Fibroblast of skin of scalp (primary cell): Measurements from ENCODE around the gene PCDHGA7.
"Not testable (repeated sequence)": the region's sequence is repeated elsewhere in the genome, so short reads cannot be mapped to it uniquely, and the experiment has no call there.

Experiments
- DNase-seq: peaks from one replicate; pipeline ENCODE4 v3.0.0-alpha.2; 2013

Gene PCDHGA7

DNA sequence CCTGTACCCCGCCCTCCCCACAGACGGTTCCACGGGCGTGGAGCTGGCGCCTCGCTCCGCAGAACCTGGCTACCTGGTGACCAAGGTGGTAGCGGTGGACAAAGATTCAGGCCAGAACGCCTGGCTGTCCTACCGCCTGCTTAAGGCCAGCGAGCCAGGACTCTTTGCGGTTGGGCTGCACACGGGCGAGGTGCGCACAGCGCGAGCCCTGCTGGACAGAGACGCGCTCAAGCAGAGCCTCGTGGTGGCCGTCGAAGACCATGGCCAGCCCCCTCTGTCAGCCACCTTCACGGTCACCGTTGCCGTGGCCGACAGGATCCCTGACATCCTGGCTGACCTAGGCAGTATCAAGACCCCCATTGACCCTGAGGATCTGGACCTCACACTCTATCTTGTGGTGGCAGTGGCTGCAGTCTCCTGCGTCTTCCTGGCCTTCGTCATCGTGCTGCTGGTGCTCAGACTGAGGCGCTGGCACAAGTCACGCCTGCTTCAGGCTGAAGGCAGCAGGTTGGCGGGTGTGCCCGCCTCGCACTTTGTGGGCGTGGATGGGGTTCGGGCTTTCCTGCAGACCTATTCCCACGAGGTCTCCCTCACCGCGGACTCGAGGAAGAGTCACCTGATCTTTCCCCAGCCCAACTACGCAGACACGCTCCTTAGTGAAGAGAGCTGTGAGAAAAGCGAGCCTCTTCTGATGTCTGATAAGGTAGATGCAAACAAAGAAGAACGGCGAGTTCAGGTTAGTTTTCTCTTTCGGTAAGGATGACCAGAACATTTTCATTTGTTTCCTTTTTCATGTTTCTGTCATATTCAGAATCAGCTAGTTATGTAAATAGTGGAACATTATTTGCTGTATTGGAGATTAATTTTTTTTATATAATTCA is 16.3 kb upstream of the PCDHGA7 start:
- no peak for DNase-seq

- DNase-seq = peak; percentile 66
Measured at GRCh38 chr5:141369994-141370848, 12.3 kb upstream of the PCDHGA7 start, which contains the start of gene PCDHGB3. Gene PCDHGB3 (plus strand): TSS chr5:141370242. CDS start chr5:141370395, 153 bp downstream.

- DNase-seq = no peak
Measured at GRCh38 chr5:141371572-141372475, 10.7 kb upstream of the PCDHGA7 start.

DNA sequence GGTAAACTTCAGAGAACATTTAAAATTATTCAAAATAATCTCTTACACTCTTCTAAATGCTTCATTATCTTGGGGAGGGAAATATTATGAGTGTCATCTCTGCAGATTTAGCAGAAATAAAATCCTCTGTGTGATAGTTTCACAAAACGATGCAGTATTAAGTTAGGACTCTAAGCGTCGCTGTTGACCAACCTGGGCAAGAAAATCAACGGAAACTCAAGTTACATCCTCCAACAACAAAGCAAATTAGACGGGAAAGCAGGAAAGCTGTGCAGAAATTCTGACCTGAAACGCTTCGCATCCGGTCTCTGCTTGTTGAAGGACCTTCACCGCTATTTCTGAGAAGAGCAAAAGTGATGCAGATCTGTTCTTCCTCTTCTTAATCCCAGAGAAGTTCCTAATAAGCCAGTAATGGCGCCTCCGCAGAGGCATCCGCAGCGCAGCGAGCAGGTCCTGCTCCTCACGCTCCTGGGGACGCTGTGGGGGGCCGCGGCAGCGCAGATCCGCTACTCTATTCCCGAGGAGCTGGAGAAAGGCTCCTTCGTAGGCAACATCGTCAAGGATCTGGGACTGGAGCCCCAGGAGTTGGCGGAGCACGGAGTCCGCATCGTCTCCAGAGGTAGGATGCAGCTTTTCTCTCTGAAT is 8.7 kb upstream of the PCDHGA7 start, which contains the start of gene PCDHGA6:
Gene PCDHGA6 (plus strand): TSS at position 219 of the 645 bp plus-strand sequence. CDS start 193 bp downstream, at position 412.
- DNase-seq = peak; percentile 48

DNA sequence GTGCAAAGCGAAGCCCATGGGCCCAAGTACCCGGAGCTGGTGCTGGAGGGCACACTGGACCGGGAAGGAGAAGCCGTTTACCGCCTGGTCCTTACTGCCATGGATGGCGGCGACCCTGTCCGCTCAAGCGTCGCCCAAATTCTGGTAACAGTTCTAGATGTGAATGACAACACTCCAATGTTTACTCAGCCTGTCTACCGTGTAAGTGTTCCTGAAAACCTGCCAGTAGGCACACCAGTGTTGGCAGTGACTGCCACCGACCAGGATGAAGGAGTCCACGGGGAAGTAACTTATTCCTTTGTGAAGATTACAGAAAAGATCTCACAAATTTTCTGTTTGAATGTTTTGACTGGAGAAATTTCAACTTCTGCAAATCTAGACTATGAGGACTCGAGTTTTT is 7.9 kb upstream of the PCDHGA7 start:
- no peak for DNase-seq

DNA sequence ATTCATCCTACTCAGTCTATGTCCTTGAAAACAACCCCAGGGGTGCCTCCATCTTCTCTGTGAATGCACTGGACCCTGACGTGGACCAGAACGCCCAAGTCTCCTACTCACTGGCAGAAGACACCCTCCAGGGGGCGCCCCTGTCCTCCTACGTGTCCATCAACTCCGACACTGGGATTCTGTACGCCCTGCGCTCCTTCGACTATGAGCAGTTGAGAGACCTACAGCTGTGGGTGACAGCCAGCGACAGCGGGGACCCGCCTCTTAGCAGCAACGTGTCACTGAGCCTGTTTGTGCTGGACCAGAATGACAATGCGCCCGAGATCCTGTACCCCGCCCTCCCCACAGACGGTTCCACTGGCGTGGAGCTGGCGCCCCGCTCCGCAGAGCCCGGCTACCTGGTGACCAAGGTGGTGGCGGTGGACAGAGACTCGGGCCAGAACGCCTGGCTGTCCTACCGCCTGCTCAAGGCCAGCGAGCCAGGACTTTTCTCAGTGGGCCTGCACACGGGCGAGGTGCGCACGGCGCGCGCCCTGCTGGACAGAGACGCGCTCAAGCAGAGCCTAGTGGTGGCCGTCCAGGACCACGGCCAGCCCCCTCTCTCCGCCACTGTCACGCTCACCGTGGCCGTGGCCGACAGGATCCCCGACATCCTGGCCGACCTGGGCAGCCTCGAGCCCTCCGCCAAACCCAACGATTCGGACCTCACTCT is 6.9 kb upstream of the PCDHGA7 start:
- DNase-seq = not testable (repeated sequence)

GRCh38 chr5:141383345-141383744 is 803 bp downstream of the PCDHGA7 start:
- no peak for DNase-seq

DNA sequence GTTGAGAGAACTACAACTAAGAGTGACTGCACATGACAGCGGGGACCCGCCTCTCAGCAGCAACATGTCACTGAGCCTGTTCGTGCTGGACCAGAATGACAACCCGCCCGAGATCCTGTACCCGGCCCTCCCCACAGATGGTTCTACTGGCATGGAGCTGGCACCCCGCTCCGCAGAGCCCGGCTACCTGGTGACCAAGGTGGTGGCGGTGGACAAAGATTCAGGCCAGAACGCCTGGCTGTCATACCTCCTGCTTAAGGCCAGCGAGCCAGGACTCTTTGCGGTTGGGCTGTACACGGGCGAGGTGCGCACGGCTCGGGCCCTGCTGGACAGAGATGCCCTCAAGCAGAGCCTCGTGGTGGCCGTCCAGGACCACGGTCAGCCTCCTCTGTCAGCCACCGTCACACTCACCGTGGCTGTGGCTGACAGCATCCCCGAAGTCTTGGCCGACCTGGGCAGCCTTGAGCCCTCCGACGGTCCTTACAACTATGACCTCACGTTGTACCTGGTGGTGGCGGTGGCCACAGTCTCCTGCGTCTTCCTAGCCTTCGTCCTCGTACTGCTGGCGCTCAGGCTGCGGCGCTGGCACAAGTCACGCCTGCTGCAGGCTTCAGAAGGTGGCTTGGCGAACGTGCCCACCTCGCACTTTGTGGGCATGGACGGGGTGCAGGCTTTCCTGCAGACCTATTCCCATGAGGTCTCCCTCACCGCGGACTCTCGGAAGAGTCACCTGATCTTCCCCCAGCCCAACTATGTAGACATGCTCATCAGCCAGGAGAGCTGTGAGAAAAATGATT is 2.1 kb downstream of the PCDHGA7 start:
- DNase-seq = no peak

DNA sequence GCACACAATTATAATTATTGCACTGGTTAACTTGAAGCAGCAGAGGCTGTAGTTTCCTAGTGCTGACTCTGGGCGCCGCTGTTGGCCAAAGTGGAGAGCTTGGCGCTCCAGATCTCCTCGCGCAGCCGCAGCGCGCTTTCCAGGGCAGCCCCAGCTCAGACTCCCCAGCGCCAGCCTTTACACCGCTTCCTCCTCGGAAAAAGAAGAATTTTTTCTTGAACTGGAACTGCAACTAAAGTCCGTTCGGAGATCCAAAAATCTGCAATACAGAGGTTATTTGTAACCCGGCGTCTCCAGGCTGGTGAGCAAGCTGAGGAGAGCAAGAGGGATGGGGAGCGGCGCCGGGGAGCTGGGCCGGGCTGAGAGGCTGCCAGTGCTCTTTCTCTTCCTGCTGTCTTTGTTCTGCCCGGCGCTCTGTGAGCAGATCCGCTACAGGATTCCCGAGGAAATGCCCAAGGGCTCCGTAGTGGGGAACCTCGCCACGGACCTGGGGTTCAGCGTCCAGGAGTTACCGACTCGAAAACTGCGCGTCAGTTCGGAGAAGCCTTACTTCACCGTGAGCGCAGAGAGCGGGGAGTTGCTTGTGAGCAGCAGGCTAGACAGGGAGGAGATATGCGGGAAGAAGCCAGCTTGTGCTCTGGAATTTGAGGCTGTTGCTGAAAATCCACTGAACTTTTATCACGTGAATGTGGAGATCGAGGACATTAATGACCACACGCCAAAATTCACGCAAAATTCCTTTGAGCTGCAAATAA is 5.2 kb downstream of the PCDHGA7 start, which contains the start of gene PCDHGB4:
Gene PCDHGB4 (plus strand): TSS at position 142 of the 755 bp plus-strand sequence. CDS start 187 bp downstream, at position 329.
- DNase-seq = peak; percentile 65

DNA sequence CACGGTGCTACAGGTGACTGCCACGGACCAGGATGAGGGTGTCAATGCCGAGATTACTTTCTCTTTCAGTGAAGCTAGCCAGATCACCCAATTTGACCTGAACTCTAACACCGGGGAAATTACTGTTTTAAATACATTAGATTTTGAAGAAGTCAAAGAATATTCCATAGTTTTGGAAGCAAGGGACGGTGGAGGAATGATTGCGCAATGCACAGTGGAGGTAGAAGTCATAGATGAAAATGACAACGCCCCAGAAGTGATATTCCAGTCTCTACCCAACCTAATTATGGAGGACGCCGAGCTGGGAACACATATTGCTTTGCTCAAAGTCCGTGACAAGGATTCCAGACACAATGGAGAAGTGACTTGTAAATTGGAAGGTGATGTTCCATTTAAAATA is 6.1 kb downstream of the PCDHGA7 start:
- no peak for DNase-seq

- DNase-seq = no peak
Measured at GRCh38 chr5:141389153-141390042, 6.9 kb downstream of the PCDHGA7 start.

DNA sequence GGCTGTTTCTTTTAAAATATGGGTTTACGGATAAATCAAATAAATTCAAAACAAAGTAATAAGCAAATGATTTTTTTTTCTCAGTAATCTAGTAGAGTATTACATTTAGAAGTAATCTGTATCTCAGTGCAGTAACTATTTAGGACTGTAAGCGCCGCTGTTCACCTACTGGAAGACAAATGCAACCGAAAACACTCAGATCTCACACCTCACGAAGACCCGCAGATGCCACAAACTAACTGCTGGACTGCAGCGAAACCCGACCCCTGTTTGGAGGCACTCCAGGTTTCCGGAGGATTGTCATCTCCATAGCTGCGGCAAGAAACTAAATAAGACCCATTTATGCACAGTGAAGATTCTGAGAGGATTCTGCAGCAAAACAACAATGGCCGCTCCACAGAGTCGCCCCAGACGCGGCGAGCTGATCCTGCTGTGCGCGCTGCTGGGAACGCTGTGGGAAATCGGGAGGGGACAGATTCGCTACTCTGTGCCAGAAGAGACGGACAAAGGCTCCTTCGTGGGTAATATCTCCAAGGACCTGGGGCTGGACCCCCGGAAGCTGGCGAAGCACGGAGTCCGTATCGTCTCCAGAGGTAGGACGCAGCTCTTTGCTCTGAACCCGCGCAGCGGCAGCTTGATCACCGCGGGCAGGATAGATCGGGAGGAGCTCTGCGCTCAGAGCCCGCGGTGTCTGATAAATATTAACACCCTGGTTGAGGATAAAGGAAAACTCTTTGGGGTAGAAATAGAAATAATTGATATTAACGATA is 10.1 kb downstream of the PCDHGA7 start, which contains the start of gene PCDHGA8:
Gene PCDHGA8 (plus strand): TSS at position 205 of the 770 bp plus-strand sequence. CDS start 181 bp downstream, at position 386.
- DNase-seq = peak; percentile 38

- no peak for DNase-seq
Measured at GRCh38 chr5:141393267-141393666, 10.7 kb downstream of the PCDHGA7 start.

DNA sequence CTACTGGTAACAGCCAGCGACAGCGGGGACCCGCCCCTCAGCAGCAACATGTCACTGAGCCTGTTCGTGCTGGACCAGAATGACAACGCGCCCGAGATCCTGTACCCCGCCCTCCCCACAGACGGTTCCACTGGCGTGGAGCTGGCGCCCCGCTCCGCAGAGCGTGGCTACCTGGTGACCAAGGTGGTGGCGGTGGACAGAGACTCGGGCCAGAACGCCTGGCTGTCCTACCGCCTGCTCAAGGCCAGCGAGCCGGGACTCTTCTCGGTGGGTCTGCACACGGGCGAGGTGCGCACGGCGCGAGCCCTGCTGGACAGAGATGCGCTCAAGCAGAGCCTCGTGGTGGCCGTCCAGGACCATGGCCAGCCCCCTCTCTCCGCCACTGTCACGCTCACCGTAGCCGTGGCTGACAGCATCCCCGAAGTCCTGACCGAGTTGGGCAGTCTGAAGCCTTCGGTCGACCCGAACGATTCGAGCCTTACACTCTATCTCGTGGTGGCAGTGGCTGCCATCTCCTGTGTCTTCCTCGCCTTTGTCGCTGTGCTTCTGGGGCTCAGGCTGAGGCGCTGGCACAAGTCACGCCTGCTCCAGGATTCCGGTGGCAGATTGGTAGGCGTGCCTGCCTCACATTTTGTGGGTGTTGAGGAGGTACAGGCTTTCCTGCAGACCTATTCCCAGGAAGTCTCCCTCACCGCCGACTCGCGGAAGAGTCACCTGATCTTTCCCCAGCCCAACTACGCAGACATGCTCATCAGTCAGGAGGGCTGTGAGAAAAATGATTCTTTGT is 12.1 kb downstream of the PCDHGA7 start:
- not testable (repeated sequence) for DNase-seq

- peak; percentile 69 for DNase-seq
Measured at GRCh38 chr5:141397756-141398551, 15.4 kb downstream of the PCDHGA7 start, which contains the start of gene PCDHGB5. Gene PCDHGB5 (plus strand): TSS chr5:141397947. CDS start chr5:141398128, 181 bp downstream.
